Endothelial cell of umbilical vein (primary cell): ENCODE results near the gene THSD4. TPM values are rescaled to one million over a fixed set of nuclear protein-coding genes. Genes with fewer than 3 reads are reported as not detected.

Experiments used
- BruUV-seq: library from RNA; stranded (reverse); fragments of 400-500 nt; replicated peaks from 2 replicates; lab custom pipeline; 2021; lab: Mats Ljungman, UMichigan
- CTCF ChIA-PET: fragments of 300-600, 350-600 bp; sonication (Branson Sonifier 250); formaldehyde crosslinking; loops from one replicate; lab custom pipeline; 2021; ENCODE audit warnings: antibody characterized with exemption, inconsistent platforms; lab: Charles Lee
- POLR2A ChIA-PET: fragments of 300-600, 350-600 bp; sonication (Branson Sonifier 250); formaldehyde crosslinking; loops from one replicate; lab custom pipeline; 2021; ENCODE audit warnings: antibody characterized with exemption, inconsistent platforms; lab: Charles Lee
- DNase-seq: peaks from one replicate; pipeline ENCODE4 v3.0.0-alpha.2; 2011; ENCODE audit warnings: low read depth, low spot score
- FAIRE-seq: peaks from 2 replicates; lab custom pipeline; 2011; peaks lifted over from hg19 to GRCh38; lab: Jason Lieb, UNC
- H2AFZ ChIP-seq: 2 replicates; pipeline ENCODE4 v1.6.0; 2012; ENCODE audit warnings: low read depth, low read length, control low read depth, inconsistent platforms
- H3K27ac ChIP-seq: 2 replicates; pipeline ENCODE4 v1.5.1; 2011; ENCODE audit warnings: low read depth, mild to moderate bottlenecking, control low read depth, low read length, moderate library complexity; ENCODE audit not compliant: insufficient read depth
- H3K27me3 ChIP-seq, 2 experiments: 2 replicates each; pipeline versions ENCODE4 v1.6.0 to v1.6.1; 2011; ENCODE audit warnings: low read length in 2 of 2, mixed read lengths in 1 of 2; ENCODE audit not compliant: control insufficient read depth in 2 of 2, insufficient read depth in 2 of 2
- H3K36me3 ChIP-seq, 2 experiments: 2 replicates in 1 of 2; 3 replicates in 1 of 2; pipeline ENCODE4 v1.5.1; 2011; ENCODE audit warnings: low read length in 2 of 2, mild to moderate bottlenecking in 1 of 2, moderate library complexity in 1 of 2; ENCODE audit not compliant: control insufficient read depth in 2 of 2, insufficient read depth in 2 of 2; ENCODE audit errors: extremely low read depth in 1 of 2
- H3K4me1 ChIP-seq: 3 replicates; pipeline ENCODE4 v1.5.1; 2011; ENCODE audit warnings: mild to moderate bottlenecking, low read length; ENCODE audit not compliant: control insufficient read depth, insufficient read depth; ENCODE audit errors: extremely low read depth
- H3K4me2 ChIP-seq: 2 replicates; pipeline ENCODE4 v1.6.1; 2011; ENCODE audit warnings: low read length, control low read depth, mixed read lengths; ENCODE audit not compliant: insufficient read depth
- H3K4me3 ChIP-seq, 3 experiments: fragments of 200-600 bp in 1 of 3; sonication (generic), shearing (Covaris generic) in 1 of 3; replicated peaks in 1 of 3; 2 replicates each; pipeline ENCODE4 v1.5.1; 2011 to 2016; ENCODE audit warnings: control low read depth in 3 of 3, low read length in 3 of 3, mild to moderate bottlenecking in 2 of 3, inconsistent platforms in 1 of 3, low read depth in 1 of 3, moderate library complexity in 1 of 3; ENCODE audit not compliant: insufficient read depth in 1 of 3
- H3K79me2 ChIP-seq: 2 replicates; pipeline ENCODE4 v1.6.0; 2012; ENCODE audit warnings: low read length, inconsistent platforms; ENCODE audit not compliant: control insufficient read depth, insufficient read depth
- H3K9ac ChIP-seq: replicated peaks from 2 replicates; pipeline ENCODE3; 2011; ENCODE audit warnings: low read length, control low read depth; ENCODE audit not compliant: insufficient read depth; ENCODE audit errors: extremely low read depth
- H3K9me1 ChIP-seq: replicated peaks from 3 replicates; pipeline ENCODE4 v1.6.0; 2011; ENCODE audit warnings: mild to moderate bottlenecking, low read length; ENCODE audit not compliant: control insufficient read depth, insufficient read depth; ENCODE audit errors: extremely low read depth
- H3K9me3 ChIP-seq: replicated peaks from 2 replicates; pipeline ENCODE4 v1.5.1; 2012; ENCODE audit warnings: low read length, inconsistent platforms; ENCODE audit not compliant: control insufficient read depth, insufficient read depth
- H4K20me1 ChIP-seq: replicated peaks from 2 replicates; pipeline ENCODE3; 2011; ENCODE audit warnings: mild to moderate bottlenecking, low read length; ENCODE audit not compliant: control insufficient read depth, insufficient read depth; ENCODE audit errors: extremely low read depth
- FOS ChIP-seq: IDR thresholded peaks from 2 replicates; pipeline ENCODE4 v1.6.1; 2011; ENCODE audit warnings: mild to moderate bottlenecking, low read length, moderate library complexity, borderline replicate concordance; ENCODE audit not compliant: insufficient read depth
- GATA2 ChIP-seq: IDR thresholded peaks from 2 replicates; pipeline ENCODE4 v1.7.0; 2011; ENCODE audit warnings: low read depth, mild to moderate bottlenecking, moderate library complexity, mixed read lengths, low read length; ENCODE audit not compliant: insufficient read length, insufficient read depth
- JUN ChIP-seq: IDR thresholded peaks from 2 replicates; pipeline ENCODE4 v1.6.1; 2011; ENCODE audit warnings: borderline replicate concordance, low read depth; ENCODE audit not compliant: insufficient read length, insufficient read depth
- MYC ChIP-seq: IDR thresholded peaks from one replicate; pipeline ENCODE4 v1.6.1; 2011; ENCODE audit warnings: mild to moderate bottlenecking, low read depth, low read length
- POLR2A ChIP-seq: IDR thresholded peaks from 2 replicates; pipeline ENCODE4 v1.6.1; 2012; ENCODE audit warnings: low read depth, mild to moderate bottlenecking, control low read depth, low read length
- POLR2AphosphoS5 ChIP-seq: IDR thresholded peaks from 2 replicates; pipeline ENCODE4 v1.6.1; 2012; ENCODE audit warnings: low read depth, mild to moderate bottlenecking, control low read depth, low read length, moderate library complexity; ENCODE audit not compliant: insufficient read depth
- dilution Hi-C: fragments of 300-500 bp; cut with MboI; formaldehyde crosslinking; loops from one replicate; pipeline ENCODE4 v1.15.0; 2019; ENCODE audit warnings: low sequenced_read_pairs; ENCODE audit not compliant: extremely low pct_ligation_motif_present
- intact Hi-C: fragments of 100-400 bp; cut with micrococcal nuclease; formaldehyde crosslinking; loops from one replicate; pipeline ENCODE4 v1.10.0; 2022
- polyA plus RNA-seq, 4 experiments: library from polyadenylated mRNA; depleted of rRNA in 3 of 4; stranded (reverse) in 3 of 4; unstranded in 1 of 4; fragments of >200 nt; gene quantifications; 2 replicates each; pipeline versions ENCODE4 v1.2.1 to v1.2.3, GENCODE V29; 2011 to 2012; ENCODE audit warnings: missing spikeins in 1 of 4
- total RNA-seq: library from RNA; stranded (reverse); gene quantifications from 2 replicates; pipeline ENCODE4 v1.2.3, GENCODE V29; 2021
- TF ChIP-seq, protein P1 (sequence below): IDR thresholded peaks from 2 replicates; pipeline ENCODE4 v1.6.1; 2011; ENCODE audit not compliant: insufficient read depth, insufficient read length

The THSD4 gene
- total and polyA plus RNA-seq, 2 donors (not counting 3 experiments of a cell fraction or from before 2014, with no cell fraction given) = 9.9 to 25.4 TPM

DNA sequence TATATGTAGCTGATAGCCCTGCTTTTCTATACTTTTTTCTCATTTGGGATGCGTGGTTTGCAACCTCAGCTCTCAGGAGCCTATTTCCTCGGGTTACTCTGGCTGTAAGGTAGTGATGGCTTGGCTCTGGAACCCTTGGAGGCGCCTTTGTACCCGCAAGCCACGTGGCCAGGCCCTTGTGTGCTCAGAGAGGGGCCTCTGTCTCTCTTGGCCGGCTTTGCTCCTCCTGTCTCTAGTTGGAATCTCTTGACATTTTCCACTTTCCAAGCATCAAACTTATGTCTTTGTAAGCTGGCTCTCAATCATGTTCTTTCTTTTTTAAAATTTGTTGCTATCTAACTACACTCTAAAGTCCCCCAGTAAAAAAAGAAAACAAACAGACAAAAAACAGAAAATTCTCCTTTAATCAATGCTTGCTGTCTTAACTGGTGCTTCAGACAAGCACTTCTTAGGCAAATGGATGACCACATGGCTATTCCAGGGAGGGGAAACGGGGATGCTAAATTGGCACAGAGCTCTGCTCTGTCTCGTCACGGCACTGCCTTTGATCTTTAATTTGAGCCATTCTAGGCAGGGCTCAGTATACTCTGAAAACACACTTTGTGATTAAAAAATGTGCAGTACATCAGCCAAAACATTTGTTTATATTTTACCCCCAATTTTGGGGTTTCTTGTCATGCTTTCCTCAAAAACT lies 514.7 kb downstream of the THSD4 start:
- no peaks in the 10 kb centered on the region for H3K79me2 ChIP-seq
- FAIRE-seq (no peak), DNase-seq (no peak)
- H3K4me3 ChIP-seq = no peak overlapping the region
- ChIA-PET POLR2A (no interaction called here), CTCF (no interaction called here)
- TF ChIP-seq MYC = no peak
- no peaks in the 10 kb centered on the region for H3K36me3 ChIP-seq
- intact Hi-C loops (no loop called here), dilution Hi-C loops (no loop called here)
- H3K9ac ChIP-seq = no peak overlapping the region
- H3K9me3 ChIP-seq = no peaks in the 10 kb centered on the region
- no TSS peak for BruUV-seq
- H3K27me3 ChIP-seq = peaks cover 0 to 1% of the 10 kb centered on the region in 2 experiments
- no peak overlapping the region for H2AFZ ChIP-seq
- no peaks in the 10 kb centered on the region for H4K20me1 ChIP-seq
- no peak overlapping the region for H3K27ac ChIP-seq
- H3K4me2 ChIP-seq = no peak overlapping the region
- H3K9me1 ChIP-seq = no peaks in the 10 kb centered on the region
- peaks cover 6% of the 10 kb centered on the region for H3K4me1 ChIP-seq

DNA sequence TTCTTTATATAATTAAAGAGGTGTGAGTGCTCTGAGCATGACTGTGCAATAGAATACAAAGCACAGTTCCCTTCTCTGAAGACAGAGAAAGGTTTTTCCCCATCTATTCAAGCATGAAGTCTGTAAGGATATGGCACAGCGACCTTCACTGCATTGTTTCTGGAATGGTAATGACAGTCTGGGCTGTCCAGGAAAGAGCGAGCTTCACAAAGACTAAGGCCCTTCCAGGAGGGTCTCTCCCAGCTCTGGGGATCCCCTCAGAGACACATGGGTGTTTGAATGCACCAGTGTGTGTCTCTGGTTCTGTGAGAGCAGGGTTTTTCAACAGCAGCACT lies 515.2 kb downstream of the THSD4 start:
- FAIRE-seq (no peak), DNase-seq (no peak)
- H3K79me2 ChIP-seq = no peaks in the 10 kb centered on the region
- BruUV-seq = no TSS peak
- no peaks in the 10 kb centered on the region for H3K9me1 ChIP-seq
- no peak overlapping the region for H3K4me3 ChIP-seq
- no peak overlapping the region for H3K27ac ChIP-seq
- dilution Hi-C loops (no loop called here), intact Hi-C loops (no loop called here)
- H3K9me3 ChIP-seq = no peaks in the 10 kb centered on the region
- no peaks in the 10 kb centered on the region for H3K36me3 ChIP-seq
- no peak overlapping the region for H3K9ac ChIP-seq
- H3K4me2 ChIP-seq = no peak overlapping the region
- ChIA-PET POLR2A (no interaction called here), CTCF (no interaction called here)
- peaks cover 0 to 1% of the 10 kb centered on the region in 2 experiments for H3K27me3 ChIP-seq
- H3K4me1 ChIP-seq = peaks cover 9% of the 10 kb centered on the region
- TF ChIP-seq POLR2AphosphoS5 = no peak
- no peak for TF ChIP-seq JUN
- no peak for TF ChIP-seq FOS
- no peak for TF ChIP-seq GATA2
- no peak for TF ChIP-seq POLR2A
- TF ChIP-seq, protein P1, sequence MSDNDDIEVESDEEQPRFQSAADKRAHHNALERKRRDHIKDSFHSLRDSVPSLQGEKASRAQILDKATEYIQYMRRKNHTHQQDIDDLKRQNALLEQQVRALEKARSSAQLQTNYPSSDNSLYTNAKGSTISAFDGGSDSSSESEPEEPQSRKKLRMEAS = no peak
- no peak overlapping the region for H2AFZ ChIP-seq
- H4K20me1 ChIP-seq = no peaks in the 10 kb centered on the region
